HG03460 (cell line): ENCODE data around the gene STAP2.
"Not testable (repeated sequence)": the region's sequence is repeated elsewhere in the genome, so short reads cannot be mapped to it uniquely, and the experiment has no call there.

Experiments
- ATAC-seq: cut with Tn5 transposase; IDR thresholded peaks from one replicate; pipeline ENCODE4 v1.9.1; 2021; ENCODE audit not compliant: unreplicated experiment

The STAP2 gene

DNA sequence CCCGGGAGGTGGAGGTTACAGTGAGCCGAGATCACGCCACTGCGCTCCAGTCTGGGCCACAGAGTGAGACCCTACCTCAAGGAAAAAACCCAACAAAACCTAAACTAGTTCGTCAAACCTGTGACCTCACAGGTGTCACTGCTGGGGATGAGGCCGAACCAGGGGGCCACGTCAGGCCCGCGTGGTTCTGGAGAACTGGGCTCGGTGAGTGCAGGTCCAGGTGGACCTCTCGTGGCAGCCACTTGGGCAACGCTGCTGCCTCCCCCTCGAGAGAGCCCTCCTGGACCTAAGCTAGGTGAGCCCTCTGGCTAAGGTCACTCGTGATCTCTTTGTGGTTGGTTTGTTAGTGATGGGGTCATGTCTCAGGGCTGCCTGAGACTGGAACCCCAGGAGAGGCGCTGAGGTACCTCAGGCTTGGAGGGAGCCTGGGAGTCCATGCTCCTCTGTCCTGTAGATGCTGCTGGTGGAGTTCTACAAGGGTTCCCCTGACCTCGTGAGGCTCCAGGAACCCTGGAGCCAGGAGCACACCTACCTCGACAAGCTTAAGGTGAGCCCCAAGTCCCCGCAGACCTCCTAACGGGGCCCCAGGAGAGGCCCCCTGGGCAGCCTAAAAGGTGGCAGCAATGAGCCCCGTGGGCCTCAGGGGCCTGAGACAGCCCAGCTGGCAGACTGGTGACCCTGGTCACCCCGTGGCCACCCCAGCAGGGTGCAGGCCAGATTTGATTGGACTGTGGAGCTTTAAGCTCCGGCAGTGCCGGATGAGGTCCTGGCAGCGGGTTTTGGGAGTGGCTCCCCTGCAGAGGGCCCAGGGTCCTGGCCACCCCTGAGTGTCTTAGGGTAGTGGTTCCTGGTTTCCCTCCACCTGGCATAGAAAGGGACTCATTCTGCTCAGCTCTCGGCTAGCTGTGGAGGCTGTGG, 20.3 kb upstream of the STAP2 start:
- ATAC-seq: no peak

- ATAC-seq: no peak
These were observed 19.3 kb upstream of the STAP2 start for GRCh38 chr19:4357921-4358326.

DNA sequence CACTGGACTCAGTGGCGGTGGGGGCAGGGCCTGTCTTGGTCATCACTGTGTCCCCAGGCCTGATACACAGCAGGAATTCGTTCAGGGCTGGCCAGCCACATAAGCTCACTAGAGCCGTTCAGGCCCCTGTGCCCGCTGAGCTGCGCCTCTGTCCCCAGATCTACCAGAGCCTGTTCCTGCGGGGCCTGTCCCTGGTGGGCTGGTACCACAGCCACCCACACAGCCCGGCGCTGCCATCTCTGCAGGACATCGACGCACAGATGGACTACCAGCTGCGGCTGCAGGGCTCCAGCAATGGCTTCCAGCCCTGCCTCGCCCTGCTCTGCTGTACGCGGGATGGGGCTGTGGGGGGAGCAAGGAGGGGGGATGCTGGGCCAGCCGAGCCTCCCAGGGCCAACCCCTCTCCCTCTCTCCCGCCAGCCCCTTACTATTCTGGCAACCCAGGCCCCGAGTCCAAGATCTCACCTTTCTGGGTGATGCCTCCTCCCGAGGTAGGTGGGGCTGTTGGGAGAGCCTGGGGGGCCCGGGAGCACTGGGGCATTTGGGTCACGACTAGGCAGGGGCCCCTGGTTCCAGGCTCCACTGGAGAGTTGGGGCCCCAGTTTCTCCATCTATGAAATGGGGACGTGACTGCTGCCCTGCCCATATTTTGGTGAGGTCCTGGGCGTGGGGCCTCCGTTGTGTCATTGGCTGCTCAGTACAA, 18.6 kb upstream of the STAP2 start:
- no peak for ATAC-seq

- ATAC-seq: no peak
These were observed 16.3 kb upstream of the STAP2 start for GRCh38 chr19:4354897-4355296.

DNA sequence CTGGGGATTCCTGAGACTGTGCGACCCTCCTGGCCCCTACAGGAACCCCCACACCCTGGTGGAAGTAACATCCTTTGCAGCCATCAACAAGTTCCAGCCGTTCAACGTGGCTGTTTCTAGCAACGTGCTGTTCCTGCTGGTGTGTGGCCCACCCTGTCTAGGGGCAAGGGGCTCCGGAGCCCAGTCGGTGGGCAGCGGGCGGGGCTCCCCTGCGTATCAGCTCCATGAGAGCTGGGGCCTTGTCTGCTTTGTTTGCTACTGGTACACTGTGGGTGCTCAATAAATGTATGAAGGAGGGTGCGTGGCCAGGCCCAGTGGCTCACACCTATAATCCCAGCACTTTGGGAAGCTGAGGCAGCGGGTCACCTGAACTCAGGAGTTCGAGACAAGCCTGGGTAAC, 15.7 kb upstream of the STAP2 start:
- ATAC-seq: no peak

DNA sequence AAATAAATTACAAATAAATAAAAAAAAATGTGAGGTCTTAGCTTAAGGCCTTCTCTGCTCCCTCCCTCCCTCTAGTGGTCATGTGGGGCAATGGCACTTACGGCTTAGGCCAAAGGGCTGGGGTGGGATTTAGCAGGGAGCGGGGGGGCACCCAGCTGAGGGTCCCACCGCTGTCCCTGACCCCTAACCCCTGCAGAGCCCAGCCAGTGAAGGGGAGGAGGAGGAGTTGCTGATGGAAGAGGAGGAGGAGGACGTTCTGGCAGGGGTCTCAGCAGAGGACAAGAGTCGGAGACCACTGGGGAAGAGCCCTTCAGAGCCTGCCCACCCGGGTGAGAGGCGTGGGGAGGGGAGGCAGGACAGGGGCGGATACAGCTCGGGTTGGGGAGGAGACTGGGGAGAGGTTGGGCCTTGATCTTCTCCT, 14.1 kb upstream of the STAP2 start:
- ATAC-seq: no peak

DNA sequence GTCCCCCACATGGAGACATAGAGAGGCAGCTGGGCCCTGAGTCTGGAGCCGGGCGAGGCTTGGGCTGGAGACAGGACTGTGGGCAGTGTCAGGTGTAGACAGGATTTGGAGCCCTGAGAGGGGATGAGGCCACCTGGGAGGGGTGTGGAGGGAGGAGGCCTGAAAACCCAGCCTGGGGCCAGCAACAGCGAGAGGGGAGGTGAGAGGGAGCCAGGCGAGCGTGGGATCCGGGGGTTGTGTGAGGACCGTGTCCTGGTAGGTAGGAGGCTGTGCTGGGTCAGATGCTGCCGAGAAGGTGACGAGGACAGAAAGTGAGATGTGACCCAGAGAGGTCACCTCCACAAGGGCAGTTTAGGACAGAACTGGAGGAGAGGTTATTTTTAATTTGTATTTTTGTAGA, 12.1 kb upstream of the STAP2 start:
- no peak for ATAC-seq

DNA sequence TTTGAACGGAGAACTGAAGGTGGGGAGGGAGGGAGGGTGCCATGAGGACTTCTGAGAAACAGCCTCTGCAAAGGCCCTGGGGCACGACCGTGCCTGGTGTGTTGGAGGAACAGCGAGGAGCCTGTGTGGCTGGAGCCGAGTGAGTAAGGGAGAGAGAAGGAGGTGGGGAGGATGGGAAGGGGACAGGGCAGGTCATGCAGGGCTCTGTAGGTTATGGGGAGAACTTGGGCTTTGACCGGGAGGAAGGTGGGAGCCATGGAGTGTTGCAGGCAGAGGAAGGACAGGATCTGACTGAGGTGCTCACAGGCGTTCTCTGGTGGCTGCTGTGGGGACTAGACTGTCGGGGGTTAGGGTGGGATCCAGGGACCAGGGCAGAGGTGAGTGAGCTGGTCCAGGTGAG, 11.5 kb upstream of the STAP2 start:
- no peak for ATAC-seq

DNA sequence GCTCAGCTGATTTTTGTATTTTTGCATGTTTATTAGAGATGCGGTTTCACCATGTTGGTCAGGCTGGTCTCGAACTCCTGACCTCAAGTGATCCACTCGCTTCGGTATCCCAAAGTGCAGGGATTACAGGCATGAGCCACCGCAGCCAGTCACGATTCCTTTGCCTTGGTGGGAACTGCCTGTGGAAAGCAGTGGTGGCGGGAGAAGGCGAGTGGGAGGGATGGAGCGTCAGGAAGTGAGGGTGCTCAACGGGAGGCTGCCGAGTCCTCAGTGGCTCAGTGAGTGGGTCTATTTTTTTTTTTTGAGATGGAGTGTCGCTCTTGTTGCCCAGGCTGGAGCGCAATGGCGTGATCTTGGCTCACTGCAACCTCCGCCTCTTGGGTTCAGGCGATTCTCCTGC, 10.6 kb upstream of the STAP2 start:
- not testable (repeated sequence) for ATAC-seq

GRCh38 chr19:4347521-4347920, 8.9 kb upstream of the STAP2 start:
- ATAC-seq: no peak

DNA sequence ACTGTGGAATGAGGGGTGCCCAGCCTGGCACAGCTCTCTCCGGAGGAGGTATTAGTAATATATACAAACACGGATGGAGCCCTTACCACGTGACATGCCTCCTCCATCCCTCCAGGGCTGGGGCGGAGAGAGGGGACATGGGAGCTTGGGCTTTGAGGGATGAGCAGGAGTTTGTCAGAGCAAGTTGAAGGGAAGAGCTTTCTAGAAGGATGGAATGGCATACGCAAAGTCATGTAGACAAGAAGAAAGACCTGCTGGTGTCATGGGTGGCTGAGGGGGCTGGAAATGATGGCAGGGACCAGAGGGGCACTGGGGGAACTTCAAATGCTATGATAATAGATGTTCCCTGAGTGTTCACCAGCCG, 7.4 kb upstream of the STAP2 start:
- no peak for ATAC-seq

- no peak for ATAC-seq
These were observed 6.9 kb upstream of the STAP2 start for GRCh38 chr19:4345342-4346019.

- ATAC-seq: peak; percentile 50
These were observed 5.0 kb upstream of the STAP2 start, which contains the start of gene MPND for GRCh38 chr19:4343370-4344307. MPND (plus strand) TSS chr19:4343562; CDS start chr19:4343594, 32 bp downstream.

DNA sequence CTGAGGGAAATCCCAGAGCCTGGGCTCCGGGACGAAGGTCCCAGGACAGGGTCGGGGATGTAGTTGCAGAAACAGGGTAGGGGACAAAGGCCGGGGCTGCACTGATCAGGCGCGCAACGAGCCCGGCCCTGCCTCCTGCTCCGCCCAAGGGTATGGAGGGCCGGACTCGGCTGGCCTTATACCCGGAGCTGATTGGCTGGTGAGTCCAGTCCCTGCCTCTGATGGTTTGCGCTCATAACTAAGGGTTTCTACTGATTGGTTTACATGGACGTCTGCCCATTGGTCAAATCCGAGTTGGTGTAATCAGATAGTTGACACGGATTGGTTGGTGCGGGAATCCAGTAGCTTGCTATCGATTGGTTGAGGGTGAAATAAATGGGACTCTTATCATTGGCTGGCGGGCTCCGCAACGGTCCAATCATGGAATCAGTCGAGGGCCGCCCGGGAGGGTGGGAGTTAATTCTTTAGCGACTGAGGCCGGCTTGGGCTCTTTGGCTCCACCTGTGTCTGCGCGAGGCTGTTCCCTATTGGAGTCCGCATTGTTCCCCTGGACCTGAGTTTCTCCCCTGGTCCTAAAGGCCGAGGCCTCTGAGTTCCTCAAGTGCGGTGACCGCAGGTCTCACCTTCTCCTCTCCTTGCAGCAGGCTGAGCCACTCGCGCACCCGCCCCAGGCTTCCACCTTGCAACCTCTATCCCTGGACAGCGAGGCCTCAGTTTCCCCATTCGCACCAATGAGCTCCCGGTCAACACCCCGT, 4.2 kb upstream of the STAP2 start:
- ATAC-seq: peak; percentile 79

DNA sequence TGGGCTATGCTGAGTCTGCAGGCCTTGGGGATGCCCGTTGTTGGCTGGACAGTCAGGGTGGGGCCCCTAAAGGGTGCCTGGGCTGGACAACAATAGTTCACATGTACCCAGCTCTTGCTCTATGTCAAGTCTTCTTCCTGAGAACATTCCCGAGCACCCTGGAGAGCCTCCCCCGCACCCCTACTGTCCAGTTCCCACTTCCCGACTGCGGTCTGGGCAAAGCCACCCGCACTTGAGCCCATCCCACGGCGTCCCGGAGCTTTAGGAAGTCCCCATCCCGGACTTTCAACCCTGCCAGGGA, 3.6 kb upstream of the STAP2 start:
- no peak for ATAC-seq

GRCh38 chr19:4337906-4338440, 654 bp downstream of the STAP2 start:
- ATAC-seq: no peak

GRCh38 chr19:4334929-4335570, 3.6 kb downstream of the STAP2 start:
- ATAC-seq: no peak

DNA sequence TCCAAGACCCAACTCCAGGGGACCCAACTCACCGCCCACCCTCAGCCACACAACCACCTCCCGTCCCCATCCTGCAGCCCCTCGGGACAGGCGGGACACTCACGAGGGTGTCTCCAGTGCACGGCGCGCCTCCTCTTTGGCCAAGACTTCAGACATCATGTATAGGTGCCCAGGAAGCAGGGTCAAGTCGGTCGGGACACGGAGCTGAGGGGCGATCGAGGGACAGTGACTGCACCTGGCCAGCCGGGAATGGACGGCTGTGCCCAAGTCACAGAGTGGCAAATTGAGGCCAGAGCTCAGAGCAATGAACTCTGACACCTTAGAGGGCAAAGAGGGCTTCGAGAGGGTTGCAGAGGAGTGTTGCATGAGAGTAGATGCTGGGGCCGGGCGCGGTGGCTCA, 8.8 kb downstream of the STAP2 start:
- ATAC-seq: no peak

DNA sequence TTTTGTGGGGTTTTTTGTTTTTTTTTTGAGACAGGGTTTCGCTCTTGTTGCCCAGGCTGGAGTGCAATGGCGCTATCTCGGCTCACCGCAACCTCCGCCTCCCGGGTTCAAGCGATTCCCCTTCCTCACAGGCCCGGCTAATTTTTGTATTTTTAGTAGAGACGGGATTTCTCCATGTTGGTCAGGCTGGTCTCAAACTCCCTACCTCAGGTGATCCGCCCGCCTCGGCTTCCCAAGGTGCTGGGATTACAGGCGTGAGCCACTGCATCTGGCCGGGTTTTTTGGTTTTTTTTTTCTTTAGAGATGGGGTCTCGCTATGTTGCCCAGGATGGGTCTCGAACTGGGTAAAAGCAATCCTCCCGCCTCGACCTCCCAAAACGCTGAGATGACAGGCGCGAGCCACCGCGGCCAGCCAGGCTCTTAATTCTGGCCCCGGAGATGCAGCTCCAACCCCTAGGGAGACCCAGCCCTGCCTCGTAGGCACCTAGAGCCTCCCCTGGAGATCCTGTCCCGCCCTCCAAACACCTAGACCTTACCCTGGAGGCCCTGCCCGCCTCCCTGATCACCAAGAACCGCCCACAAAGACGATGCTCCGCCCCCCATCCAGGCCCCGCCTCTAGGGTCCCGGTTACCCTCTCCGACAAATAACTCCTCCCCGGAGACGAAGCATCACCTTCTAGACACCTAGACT, 9.5 kb downstream of the STAP2 start:
- not testable (repeated sequence) for ATAC-seq
